Myocyte (in vitro differentiated cells): ENCODE data around the gene MSRB3. TPM values are rescaled to one million over a fixed set of nuclear protein-coding genes. Genes with fewer than 3 reads are reported as not detected.
"Not testable (repeated sequence)": the region's sequence is repeated elsewhere in the genome, so short reads cannot be mapped to it uniquely, and the experiment has no call there.

Experiments
- DNase-seq: peaks from one replicate; pipeline ENCODE4 v3.0.0-alpha.2; 2012; ENCODE audit warnings: low read depth
- total RNA-seq: library from RNA; depleted of rRNA; stranded (reverse); fragments of >200 nt; gene quantifications from 2 replicates; pipeline ENCODE4 v1.2.3, GENCODE V29; 2014

MSRB3 gene
- total RNA-seq, 1 donor from 2014 or later, result 47.3 TPM

DNA sequence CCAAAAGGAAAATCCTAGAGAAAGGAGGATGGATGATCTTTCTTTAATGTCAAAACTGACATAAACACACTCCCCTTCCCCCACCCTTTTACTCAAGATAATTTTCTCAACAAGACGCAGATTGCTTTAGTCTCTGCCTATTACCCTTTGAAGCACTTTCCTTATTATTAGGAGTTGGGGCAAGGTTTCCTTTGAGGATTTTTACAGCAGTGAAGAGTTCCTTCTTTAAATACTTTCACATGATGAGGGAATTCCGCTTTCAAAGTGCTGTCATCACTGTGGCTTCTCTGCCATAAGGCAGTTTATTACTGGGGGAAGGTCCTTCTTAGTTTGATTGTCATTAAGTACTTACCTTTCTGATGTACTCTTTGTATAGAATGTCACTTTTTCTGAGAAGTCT, 172.1 kb downstream of the MSRB3 start:
- DNase-seq, result no peak

DNA sequence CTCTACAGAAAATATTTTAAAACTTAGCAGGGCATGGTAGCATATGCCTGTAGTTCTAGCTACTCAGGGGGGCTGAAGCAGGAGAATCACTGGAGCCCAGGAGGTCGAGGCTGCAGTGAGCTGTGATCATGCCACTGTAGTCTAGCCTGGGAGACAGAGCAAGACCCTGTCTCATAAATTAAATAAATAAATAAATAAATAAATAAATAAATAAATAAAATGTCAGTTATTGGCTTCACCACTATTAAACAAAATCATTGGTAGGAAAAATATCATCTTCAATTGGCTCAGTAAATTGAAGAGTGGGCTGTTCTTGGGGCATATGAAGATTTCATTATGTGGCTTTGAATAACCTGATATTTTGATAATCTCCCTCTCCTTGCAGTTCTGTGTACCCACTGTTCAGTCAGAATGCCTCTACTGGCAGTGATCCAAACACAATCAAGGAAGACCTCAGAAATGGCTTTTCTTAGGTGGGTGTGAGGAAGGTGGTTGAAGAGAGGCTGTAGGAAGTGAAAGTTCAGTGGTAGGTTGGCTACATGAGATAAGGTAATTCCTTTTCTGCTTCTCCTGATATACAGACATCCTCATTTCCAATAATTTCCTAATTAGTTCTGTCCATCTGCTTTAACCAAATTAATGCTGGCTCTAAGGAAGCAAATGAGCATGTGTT, 175.8 kb downstream of the MSRB3 start:
- DNase-seq, result no peak

DNA sequence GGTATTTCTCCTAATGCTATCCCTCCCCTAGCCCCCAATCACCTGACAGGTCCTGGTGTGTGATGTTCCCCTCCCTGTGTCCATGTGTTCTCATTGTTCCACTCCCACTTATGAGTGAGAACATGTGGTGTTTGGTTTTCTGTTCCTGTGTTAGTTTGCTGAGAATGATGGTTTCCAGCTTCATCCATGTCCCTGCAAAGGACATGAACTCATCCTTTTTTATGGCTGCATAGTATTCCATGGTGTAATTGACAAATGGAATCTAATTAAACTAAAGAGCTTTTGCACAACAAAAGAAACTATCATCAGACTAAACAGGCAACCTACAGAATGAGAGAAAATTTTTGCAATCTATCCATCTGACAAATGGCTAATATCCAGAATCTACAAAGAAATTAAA, 178.9 kb downstream of the MSRB3 start:
- not testable (repeated sequence) for DNase-seq

DNA sequence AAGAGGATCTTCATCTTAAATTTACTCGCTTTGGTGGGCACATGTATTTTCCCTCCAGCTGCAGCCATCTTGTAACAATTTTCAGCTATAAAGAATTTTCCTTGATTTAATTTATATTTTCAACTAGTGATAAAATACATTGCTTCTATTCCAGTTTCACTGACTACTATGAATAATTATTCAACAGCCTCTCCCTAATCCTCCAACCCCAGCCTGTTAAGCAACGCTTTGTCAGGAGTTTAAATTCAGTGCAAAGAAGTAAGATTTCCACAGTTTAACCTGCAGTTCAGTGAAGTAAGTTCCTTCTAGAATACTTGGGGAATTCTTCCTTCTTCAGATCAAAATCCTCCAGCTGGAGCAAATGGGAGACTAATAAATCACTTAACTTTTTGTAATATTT, 180.2 kb downstream of the MSRB3 start:
- DNase-seq, result no peak

DNA sequence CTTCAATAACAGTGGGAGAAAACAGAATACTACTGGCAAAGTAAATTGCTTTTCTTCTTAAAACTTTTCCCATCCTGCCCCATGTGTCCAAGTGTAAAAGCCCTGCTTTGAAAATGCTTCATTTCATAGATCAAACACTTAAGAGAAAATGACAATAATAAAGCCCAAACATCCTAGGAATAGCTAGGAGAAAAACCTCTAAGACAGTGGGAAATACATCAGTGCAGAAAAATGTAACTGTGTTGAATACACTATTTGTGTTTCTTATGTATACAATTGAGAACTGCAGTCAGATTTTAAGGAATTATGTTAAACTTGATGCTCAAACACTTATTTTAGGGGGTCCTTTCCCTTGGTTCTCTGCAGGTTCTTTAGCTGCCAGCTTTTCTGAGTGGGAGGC, 181.1 kb downstream of the MSRB3 start:
- no peak for DNase-seq

DNA sequence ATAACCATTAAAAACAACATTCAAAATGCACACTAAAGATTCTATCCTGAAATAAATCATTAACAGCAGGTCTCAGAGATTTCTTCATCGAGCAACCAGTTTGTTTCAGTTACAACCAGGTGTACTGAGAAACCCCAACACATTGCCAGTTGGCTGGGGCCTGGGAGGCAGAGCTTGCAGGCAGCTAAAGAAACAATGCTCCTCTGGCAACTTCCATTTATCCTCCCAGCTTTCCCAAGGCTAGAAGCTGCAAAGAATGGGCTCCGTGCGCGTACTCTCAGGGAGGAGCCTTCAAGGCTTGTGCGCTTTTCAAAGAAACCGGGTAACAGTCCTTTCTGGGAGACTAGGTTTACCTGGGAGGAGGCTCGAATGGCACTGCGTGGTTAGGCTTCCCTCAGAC, 181.6 kb downstream of the MSRB3 start:
- DNase-seq, result no peak

DNA sequence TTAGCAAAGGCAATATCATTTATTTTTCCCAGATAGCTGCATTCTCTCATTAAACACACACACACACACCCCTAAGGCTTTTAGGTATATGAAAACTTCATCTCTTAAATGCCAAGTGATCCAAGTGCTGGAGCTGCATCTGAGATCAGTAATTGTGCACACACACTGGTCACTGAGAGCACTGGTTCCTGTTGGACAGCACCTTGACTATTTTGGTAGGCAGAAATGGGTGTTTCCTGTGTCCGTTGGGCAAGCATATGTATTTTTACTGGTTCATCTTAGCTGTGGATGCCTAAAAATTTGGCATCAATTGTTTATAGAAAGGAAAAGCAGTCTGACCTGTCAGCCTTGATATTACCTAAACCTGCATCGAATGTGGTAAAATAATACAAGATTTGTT, 182.5 kb downstream of the MSRB3 start:
- no peak for DNase-seq

DNA sequence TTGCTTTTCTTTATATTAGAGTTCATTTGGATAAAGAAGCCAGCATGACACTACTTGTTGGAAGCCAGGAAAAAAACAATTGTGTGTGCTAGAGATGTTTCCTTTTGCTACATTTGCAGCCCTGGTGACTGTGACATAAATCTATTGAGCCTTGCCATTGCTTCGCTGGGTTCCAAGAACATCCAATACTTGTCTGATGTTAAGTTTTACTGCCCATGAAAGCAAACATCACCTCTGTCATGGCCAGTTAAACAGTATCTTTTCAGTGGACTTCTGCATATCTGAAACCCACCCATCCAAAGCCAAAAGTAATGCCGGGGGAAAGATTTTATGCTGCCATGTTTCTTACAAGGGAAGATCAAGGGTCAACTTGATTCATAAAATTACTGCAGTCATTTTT, 184.0 kb downstream of the MSRB3 start:
- no peak for DNase-seq

DNA sequence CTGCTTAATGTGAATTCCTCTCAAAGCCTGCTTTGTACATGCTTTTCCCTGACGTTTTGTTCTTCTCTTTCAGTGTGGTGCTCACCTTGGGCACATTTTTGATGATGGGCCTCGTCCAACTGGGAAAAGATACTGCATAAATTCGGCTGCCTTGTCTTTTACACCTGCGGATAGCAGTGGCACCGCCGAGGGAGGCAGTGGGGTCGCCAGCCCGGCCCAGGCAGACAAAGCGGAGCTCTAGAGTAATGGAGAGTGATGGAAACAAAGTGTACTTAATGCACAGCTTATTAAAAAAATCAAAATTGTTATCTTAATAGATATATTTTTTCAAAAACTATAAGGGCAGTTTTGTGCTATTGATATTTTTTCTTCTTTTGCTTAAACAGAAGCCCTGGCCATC, 184.6 kb downstream of the MSRB3 start:
- no peak for DNase-seq

DNA sequence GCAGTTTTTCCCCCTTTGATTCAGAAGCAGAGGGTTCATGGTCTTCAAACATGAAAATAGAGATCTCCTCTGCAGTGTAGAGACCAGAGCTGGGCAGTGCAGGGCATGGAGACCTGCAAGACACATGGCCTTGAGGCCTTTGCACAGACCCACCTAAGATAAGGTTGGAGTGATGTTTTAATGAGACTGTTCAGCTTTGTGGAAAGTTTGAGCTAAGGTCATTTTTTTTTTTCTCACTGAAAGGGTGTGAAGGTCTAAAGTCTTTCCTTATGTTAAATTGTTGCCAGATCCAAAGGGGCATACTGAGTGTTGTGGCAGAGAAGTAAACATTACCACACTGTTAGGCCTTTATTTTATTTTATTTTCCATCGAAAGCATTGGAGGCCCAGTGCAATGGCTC, 185.1 kb downstream of the MSRB3 start:
- DNase-seq, result no peak

DNA sequence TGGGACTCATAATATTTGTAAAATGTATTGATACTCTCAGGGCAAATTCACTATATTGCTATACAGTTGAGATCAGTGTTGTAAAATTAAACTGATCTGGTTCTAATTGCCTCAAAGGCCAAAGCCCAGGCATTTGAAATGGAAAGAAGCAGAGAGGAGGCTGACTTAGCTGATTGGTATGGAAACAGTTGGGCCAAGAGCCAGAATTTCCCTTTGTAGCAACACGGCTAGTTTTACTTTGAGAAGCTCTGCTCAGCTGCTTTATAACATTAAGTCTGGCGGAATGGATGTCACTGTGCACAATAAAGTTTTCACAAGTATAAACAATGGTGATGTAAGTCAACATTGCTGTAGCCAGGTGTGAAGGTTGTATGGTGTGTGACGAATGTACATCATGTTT, 186.4 kb downstream of the MSRB3 start:
- peak; percentile 82 for DNase-seq

DNA sequence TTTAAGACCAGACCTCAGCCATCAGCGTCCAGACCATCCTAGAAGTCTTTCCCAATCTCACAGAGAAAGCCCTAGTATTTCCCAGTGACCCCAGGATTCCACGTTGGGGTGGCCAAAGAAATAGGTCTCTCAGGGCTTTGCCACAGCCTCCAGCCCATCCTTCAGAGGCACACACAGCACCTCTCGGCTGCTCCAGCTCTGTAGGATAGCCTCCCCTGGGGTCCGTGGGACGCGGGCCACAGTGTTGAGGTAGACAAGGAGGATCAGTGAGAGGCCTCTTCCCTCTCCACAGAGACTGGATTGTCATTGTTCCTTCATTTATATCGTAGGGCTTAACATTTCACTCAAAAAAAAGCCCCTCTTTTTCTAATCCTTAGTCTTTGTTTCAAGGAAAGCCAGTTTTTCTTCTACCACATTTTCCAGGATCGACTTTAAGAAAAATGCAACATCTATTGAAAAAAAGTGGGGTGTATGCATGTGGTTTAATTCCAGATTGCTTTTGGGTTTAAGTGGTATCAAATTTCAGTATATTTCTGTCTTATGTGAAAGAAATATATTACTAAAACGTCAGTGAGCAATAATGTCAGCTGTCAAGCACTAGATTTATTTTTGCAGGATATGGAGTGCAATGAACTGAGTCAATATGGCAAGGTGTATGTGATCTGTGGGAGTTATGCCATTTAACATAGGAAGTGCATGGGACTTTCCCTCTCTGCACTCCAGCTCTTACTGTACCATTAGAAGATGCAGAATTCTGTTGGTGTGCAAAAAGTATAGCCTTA, 187.5 kb downstream of the MSRB3 start:
- no peak for DNase-seq

DNA sequence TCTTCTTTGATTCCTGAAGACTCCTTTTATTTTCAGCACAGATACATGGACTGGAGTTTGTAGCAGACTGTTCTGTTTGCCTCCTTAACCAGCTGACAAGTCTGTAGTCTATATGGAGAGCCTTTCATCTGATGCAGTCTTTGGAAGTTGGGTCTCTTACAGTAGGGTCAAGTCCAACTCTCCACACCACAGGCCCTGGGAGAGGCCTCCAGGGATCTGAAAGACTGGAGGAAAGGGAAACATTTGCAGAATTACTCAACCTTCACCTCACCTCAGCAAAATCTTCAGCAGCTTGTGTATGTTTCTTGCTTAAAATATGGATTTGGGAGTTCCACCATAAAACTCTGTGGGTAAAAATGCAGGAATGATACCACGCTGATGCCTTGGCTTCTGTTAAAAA, 188.4 kb downstream of the MSRB3 start:
- DNase-seq, result no peak

DNA sequence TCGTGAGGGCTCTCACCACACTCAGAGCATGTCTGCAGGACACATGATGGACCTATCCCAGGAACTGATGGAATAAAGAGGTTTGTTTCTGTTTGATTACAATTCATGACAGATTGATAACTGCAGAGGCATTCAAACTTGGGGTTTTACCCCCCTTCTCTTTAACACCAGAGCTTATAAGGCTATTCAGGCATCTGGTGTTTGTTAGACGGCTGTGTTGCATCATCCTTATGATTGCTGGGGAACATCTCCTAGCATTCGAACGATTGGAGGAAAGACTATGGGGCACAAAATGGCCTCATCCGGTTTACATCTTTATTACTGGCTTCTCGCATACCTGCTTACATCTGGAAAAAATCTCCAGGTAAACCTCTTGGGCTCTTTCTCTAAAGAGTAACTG, 191.8 kb downstream of the MSRB3 start:
- no peak for DNase-seq

DNA sequence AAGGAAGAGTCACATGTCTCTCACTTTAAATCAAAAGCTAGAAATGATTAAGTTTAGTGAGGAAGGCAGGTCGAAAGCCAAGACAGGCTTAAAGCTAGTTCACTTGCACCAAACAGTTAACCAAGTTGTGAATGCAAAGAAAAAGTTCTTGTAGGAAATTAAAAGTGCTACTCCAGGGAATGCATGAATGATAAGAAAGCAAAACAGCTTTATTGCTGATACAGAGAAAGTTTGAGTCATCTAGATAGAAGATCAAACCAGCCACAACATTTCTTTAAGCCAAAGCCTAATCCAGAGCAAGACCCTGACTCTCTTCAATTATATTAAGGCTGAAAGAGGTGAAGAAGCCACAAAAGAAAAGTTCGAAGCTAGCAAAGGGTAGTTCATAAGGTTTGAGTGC, 193.6 kb downstream of the MSRB3 start:
- DNase-seq, result no peak

DNA sequence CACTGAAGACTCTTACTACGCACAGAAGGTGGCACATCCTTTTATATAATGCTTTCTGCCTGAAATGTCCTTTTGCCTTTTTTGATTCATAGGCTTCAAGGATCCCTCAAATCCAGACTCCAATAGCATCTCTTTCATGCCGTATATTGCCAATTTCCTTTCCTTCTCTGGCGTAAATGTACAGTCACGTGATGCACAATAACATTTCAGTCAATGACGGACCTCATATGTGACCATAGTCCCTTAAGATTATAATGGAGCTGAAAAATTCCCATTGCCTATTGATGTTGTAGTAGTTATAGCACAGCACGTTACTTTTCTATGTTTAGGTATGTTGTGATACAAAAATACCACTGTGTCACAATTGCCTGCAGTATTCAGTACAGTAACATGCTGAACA, 196.3 kb downstream of the MSRB3 start:
- DNase-seq, result no peak

DNA sequence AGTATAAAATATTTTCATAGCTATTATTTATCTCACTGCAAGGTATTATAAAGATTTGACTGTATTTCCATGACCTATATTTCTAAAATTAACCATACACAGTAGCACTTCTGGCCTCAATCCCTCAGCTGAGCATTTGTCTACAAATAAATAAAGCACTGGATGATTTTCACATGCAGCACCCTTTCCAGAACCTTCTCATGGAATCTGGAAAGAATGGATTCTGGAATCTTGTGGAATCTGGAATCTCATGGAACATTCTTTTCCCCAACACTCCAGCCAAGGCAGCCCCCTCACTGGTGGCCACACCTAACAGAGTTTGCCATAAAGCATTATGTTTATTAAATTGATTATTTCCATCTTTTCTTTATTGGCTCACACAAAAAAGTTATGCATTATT, 199.2 kb downstream of the MSRB3 start:
- DNase-seq, result no peak

DNA sequence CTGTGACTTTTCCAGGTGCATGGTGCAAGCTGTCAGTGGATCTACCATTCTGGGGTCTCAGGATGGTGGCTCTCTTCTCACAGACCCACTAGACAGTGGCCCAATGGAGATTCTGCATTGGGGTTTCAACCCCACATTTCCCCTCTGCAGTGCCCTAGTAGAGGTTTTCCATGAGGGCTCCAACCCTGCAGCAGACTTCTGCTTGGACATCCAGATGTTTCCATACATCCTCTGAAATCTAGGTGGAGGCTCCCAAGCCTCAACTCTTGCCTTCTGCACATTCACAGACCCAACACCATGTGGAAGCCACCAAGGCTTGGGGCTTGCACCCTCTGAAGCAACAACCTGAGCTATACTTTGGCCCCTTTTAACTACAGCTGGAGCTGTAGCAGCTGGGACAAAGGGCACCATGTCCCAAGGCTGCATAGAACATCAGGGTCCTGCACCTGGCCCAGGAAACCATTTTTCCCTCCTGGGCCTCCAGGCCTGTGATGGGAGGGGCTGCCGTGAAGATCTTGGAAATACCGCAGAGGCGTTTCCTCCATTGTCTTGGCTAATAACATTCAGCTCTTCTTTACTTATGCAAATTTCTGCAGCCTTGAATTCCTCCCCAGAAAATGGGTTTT, 205.5 kb downstream of the MSRB3 start:
- DNase-seq, result not testable (repeated sequence)

DNA sequence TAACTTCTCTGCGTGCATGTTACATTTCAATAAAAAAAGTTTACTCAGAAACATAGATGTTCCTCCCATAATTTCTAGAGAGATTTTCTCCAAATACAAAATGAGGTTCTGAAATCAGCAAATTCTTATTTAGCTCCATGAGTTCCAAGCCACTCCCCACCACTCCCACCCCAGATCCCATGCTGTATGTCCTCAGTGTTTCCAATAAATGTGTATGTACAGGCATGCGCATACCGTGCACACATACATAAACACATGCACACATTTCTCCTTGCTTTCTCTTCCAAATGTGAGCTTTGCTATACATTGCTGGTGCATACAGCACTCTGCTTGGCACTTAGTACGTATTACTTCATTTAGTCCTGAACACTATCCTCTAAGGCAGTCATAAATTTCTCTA, 209.7 kb downstream of the MSRB3 start:
- no peak for DNase-seq

DNA sequence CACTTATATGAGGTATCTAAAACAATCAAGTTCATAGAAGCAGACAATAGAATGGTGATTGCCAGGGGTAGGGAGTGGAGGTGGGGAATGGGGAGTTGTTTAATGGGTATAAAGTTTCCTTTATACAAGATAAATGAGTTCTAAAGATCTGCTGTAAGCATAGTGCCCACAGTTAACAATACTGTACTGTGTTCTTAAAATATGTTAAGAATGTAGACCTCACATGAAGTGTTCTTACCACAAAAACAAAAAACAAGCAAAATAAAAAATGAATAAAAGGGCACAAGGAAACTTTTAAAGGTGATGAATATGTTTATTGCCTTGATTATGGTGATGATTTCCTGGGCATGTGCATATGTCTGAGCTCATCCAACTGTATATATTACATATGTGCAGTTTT, 211.8 kb downstream of the MSRB3 start:
- DNase-seq, result peak; percentile 18

DNA sequence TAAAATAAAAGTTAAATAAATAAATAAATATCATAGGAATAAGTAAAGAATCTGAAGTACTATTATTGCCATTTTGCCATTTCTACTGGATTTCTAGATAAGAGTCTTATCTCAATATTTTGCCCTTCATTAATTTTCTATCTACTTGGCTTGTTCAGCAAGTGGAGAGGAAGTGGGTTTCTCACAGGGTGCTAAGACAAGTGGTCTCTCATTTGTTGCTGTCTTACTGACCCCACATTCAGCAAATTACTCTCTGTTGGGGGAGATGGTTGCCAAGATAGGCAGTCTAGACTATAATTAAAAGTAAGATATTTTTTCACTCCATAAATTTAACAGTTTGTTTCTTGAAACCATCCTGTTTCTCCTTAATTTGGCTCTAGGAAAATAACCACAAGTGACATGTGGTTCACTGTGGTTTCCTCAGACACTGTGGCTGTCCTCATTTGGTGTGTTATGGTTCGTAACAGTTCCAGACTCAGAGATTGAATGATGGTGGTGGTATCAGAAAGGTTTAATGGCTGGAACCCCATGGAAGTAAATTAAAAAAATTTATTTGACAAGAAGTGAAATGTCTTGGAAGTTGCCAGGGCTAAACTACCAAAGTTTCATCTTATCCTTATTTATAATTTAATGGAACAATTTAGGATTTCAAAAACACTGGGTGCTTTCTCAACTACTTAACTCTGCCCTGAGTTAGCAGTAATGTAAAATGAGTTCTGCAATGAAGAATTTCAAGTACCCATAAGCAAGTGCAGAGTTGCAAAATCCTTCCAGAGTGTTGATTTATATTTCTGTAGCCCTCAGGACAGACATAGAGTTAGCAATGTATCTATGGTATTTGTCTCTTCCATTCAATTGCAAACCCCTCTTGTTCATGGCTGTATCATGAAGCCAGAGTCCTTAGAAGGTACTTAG, 214.8 kb downstream of the MSRB3 start:
- DNase-seq, result peak; percentile 30

DNA sequence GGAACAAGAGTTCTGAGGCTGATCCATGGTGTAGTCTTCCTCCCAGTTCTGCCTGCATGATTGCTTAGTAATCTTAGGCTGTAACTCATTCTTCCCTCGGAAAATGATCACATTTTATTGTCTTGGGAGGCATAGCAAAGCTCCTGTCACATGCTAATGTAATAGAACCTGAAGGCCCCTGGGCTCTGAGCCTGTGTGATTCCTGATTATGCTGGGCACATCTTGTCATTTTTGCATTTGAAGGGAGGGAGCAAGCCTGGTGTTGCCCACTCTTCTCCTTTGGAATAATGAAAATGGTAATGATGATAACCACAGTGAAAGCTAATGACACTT, 215.4 kb downstream of the MSRB3 start:
- no peak for DNase-seq
